ENCODE data around the gene GRIK2.

- TF ChIP-seq CTCF (IDR thresholded peaks at IDR 0.05) (no peak), POLR2A (IDR thresholded peaks at IDR 0.05) (no peak)
These were observed 543.6 kb downstream of the GRIK2 start for GRCh38 chr6:101937108-101937507.

Data from adrenal gland (tissue), 5 donors.